ENCODE data around the gene KIAA1958.

Gene KIAA1958

GRCh38 chr9:112605518-112605917 lies 118.9 kb downstream of the KIAA1958 start:
- no peak overlapping the region for H3K4me3 ChIP-seq (replicated peaks; ENCODE audit: low read depth, low read length)
- TF ChIP-seq CTCF (IDR thresholded peaks at IDR 0.05; ENCODE audit: low read depth, low read length, missing control alignments) = no peak
- no peak for DNase-seq (ENCODE audit: extremely low read depth, low read depth)

- no peak for DNase-seq (ENCODE audit: extremely low read depth, low read depth)
- no peak overlapping the region for H3K4me3 ChIP-seq (replicated peaks; ENCODE audit: low read depth, low read length)
- no peak for TF ChIP-seq CTCF (IDR thresholded peaks at IDR 0.05; ENCODE audit: low read depth, low read length, missing control alignments)
These were observed 119.5 kb downstream of the KIAA1958 start for GRCh38 chr9:112605963-112606699.

- no peak for TF ChIP-seq CTCF (IDR thresholded peaks at IDR 0.05; ENCODE audit: low read depth, low read length, missing control alignments)
- DNase-seq (ENCODE audit: extremely low read depth, low read depth) = no peak
- H3K4me3 ChIP-seq (replicated peaks; ENCODE audit: low read depth, low read length) = no peak overlapping the region
These were observed 122.2 kb downstream of the KIAA1958 start for GRCh38 chr9:112608851-112609250.

- H3K4me3 ChIP-seq (replicated peaks; ENCODE audit: low read depth, low read length) = no peak overlapping the region
- no peak for DNase-seq (ENCODE audit: extremely low read depth, low read depth)
- TF ChIP-seq CTCF (IDR thresholded peaks at IDR 0.05; ENCODE audit: low read depth, low read length, missing control alignments) = no peak
These were observed 129.1 kb downstream of the KIAA1958 start for GRCh38 chr9:112615584-112616266.

- no peak for TF ChIP-seq CTCF (IDR thresholded peaks at IDR 0.05; ENCODE audit: low read depth, low read length, missing control alignments)
- H3K4me3 ChIP-seq (replicated peaks; ENCODE audit: low read depth, low read length) = no peak overlapping the region
- DNase-seq (ENCODE audit: extremely low read depth, low read depth) = no peak
These were observed 130.7 kb downstream of the KIAA1958 start for GRCh38 chr9:112617371-112617770.

- H3K4me3 ChIP-seq (replicated peaks; ENCODE audit: low read depth, low read length) = no peak overlapping the region
- DNase-seq (ENCODE audit: extremely low read depth, low read depth) = no peak
- TF ChIP-seq CTCF (IDR thresholded peaks at IDR 0.05; ENCODE audit: low read depth, low read length, missing control alignments) = no peak
These were observed 131.9 kb downstream of the KIAA1958 start for GRCh38 chr9:112618385-112619009.
